ENCODE data around the gene IL1RAPL2. TPM values are rescaled to one million over a fixed set of nuclear protein-coding genes. Genes with fewer than 3 reads are reported as not detected.

Gene IL1RAPL2
- total RNA-seq, 1 donor from 2014 or later, result 1.0 TPM

GRCh38 chrX:104568304-104568915, 2.4 kb downstream of the IL1RAPL2 start:
- no peak overlapping the region for H3K4me3 ChIP-seq (ENCODE audit: low read length in 3 of 3)
- H3K9ac ChIP-seq (ENCODE audit: low read depth in 1 of 3, low read length in 3 of 3), result no peak overlapping the region
- H3K9me3 ChIP-seq (ENCODE audit: control insufficient read depth in 3 of 3, low read length in 3 of 3), result no peaks in the 10 kb centered on the region
- H3K4me1 ChIP-seq (ENCODE audit: control insufficient read depth in 3 of 3, insufficient read depth in 3 of 3, low read length in 3 of 3), result no peaks in the 10 kb centered on the region
- peaks cover 5 to 37% (median 21%) of the 10 kb centered on the region in 3 donors for H3K27me3 ChIP-seq (ENCODE audit: control insufficient read depth in 3 of 3, insufficient read depth in 3 of 3, low read length in 3 of 3)
- no peaks in the 10 kb centered on the region for H3K36me3 ChIP-seq (ENCODE audit: control insufficient read depth in 3 of 3, insufficient read depth in 3 of 3, low read length in 3 of 3)
- no peak overlapping the region for H3K27ac ChIP-seq (ENCODE audit: low read depth, low read length)

DNA sequence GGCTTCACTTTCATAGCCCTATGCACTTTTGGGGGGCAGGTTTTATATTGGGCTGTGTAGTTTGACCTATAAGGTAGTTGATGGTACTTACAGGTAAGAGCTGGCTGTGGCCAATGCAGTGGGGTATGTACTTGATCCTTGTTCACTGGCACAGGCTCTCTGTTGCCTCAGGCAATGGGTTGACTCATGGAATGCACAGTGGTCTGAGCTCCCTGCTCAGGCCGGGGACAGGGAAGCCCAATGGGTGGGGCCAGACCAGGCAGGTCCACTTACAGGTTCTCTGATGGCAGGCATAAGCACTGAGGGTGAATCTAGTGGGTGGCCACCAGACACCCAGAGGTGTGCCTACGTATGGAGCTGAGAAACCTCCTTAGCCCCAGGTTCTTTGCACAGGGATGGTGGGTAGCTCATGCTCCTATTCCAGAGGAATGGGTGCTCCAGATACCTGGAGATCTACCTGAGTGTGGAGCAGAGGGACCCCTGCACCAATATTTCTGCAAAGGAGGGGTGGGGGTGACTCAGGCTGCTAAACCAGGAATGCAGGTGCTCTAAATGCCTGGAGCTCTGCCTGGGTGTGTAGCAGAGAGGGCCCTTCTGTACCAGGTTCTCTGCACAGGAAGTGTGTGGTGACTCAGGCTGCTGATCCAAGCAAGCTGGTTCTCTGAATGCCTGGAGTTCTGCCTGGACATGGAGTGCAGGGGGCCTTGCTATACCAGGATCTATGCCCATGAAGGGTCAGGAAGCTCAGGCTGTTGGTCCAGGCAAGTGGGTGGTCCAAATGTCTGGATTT, 52.3 kb downstream of the IL1RAPL2 start:
- H3K27ac ChIP-seq (ENCODE audit: low read depth, low read length), result no peak overlapping the region
- H3K4me3 ChIP-seq (ENCODE audit: low read length in 3 of 3), result no peak overlapping the region
- H3K9ac ChIP-seq (ENCODE audit: low read depth in 1 of 3, low read length in 3 of 3), result no peak overlapping the region
- H3K4me1 ChIP-seq (ENCODE audit: control insufficient read depth in 3 of 3, insufficient read depth in 3 of 3, low read length in 3 of 3), result no peaks in the 10 kb centered on the region
- H3K36me3 ChIP-seq (ENCODE audit: control insufficient read depth in 3 of 3, insufficient read depth in 3 of 3, low read length in 3 of 3), result no peaks in the 10 kb centered on the region
- no peaks in the 10 kb centered on the region for H3K9me3 ChIP-seq (ENCODE audit: control insufficient read depth in 3 of 3, low read length in 3 of 3)
- no peaks in the 10 kb centered on the region for H3K27me3 ChIP-seq (ENCODE audit: control insufficient read depth in 3 of 3, insufficient read depth in 3 of 3, low read length in 3 of 3)

- Histone ChIP-seq H3K4me1 (ENCODE audit: control insufficient read depth in 3 of 3, insufficient read depth in 3 of 3, low read length in 3 of 3) (no peaks in the 10 kb centered on the region), H3K27ac (ENCODE audit: low read depth, low read length) (no peak overlapping the region), H3K4me3 (ENCODE audit: low read length in 3 of 3) (no peak overlapping the region), H3K27me3 (ENCODE audit: control insufficient read depth in 3 of 3, insufficient read depth in 3 of 3, low read length in 3 of 3) (no peaks in the 10 kb centered on the region), H3K9ac (ENCODE audit: low read depth in 1 of 3, low read length in 3 of 3) (no peak overlapping the region), H3K9me3 (ENCODE audit: control insufficient read depth in 3 of 3, low read length in 3 of 3) (no peaks in the 10 kb centered on the region), H3K36me3 (ENCODE audit: control insufficient read depth in 3 of 3, insufficient read depth in 3 of 3, low read length in 3 of 3) (no peaks in the 10 kb centered on the region)
These were observed 55.8 kb downstream of the IL1RAPL2 start for GRCh38 chrX:104621781-104622180.

GRCh38 chrX:104641176-104641575, 75.2 kb downstream of the IL1RAPL2 start:
- no peaks in the 10 kb centered on the region for H3K4me1 ChIP-seq (ENCODE audit: control insufficient read depth in 3 of 3, insufficient read depth in 3 of 3, low read length in 3 of 3)
- H3K36me3 ChIP-seq (ENCODE audit: control insufficient read depth in 3 of 3, insufficient read depth in 3 of 3, low read length in 3 of 3), result no peaks in the 10 kb centered on the region
- H3K9ac ChIP-seq (ENCODE audit: low read depth in 1 of 3, low read length in 3 of 3), result no peak overlapping the region
- H3K27me3 ChIP-seq (ENCODE audit: control insufficient read depth in 3 of 3, insufficient read depth in 3 of 3, low read length in 3 of 3), result no peaks in the 10 kb centered on the region
- H3K27ac ChIP-seq (ENCODE audit: low read depth, low read length), result no peak overlapping the region
- no peak overlapping the region for H3K4me3 ChIP-seq (ENCODE audit: low read length in 3 of 3)
- no peaks in the 10 kb centered on the region for H3K9me3 ChIP-seq (ENCODE audit: control insufficient read depth in 3 of 3, low read length in 3 of 3)

DNA sequence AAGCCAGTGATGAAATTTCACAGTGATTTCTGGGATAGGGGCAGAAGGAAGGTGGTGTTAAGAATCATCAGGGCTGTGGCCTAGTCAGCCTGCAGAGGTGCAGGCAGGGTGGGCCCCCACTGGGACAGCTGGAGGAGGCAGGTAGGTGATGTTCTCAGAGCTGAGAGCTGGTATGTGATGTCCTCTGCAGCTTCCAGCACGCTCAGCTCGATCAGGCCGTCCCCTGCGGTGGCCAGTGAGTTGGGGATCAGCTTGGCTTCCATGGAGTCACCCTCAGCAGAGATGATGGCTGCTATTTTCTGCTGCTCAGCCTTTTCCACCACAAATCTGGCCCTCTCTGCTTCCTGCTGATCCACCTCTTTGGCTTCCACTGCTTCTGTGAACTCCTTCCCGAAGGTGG, 81.1 kb downstream of the IL1RAPL2 start:
- Histone ChIP-seq H3K27ac (ENCODE audit: low read depth, low read length) (no peak overlapping the region), H3K9me3 (ENCODE audit: control insufficient read depth in 3 of 3, low read length in 3 of 3) (no peaks in the 10 kb centered on the region), H3K4me1 (ENCODE audit: control insufficient read depth in 3 of 3, insufficient read depth in 3 of 3, low read length in 3 of 3) (no peaks in the 10 kb centered on the region), H3K9ac (ENCODE audit: low read depth in 1 of 3, low read length in 3 of 3) (no peak overlapping the region), H3K36me3 (ENCODE audit: control insufficient read depth in 3 of 3, insufficient read depth in 3 of 3, low read length in 3 of 3) (no peaks in the 10 kb centered on the region), H3K4me3 (ENCODE audit: low read length in 3 of 3) (no peak overlapping the region), H3K27me3 (ENCODE audit: control insufficient read depth in 3 of 3, insufficient read depth in 3 of 3, low read length in 3 of 3) (no peaks in the 10 kb centered on the region)

DNA sequence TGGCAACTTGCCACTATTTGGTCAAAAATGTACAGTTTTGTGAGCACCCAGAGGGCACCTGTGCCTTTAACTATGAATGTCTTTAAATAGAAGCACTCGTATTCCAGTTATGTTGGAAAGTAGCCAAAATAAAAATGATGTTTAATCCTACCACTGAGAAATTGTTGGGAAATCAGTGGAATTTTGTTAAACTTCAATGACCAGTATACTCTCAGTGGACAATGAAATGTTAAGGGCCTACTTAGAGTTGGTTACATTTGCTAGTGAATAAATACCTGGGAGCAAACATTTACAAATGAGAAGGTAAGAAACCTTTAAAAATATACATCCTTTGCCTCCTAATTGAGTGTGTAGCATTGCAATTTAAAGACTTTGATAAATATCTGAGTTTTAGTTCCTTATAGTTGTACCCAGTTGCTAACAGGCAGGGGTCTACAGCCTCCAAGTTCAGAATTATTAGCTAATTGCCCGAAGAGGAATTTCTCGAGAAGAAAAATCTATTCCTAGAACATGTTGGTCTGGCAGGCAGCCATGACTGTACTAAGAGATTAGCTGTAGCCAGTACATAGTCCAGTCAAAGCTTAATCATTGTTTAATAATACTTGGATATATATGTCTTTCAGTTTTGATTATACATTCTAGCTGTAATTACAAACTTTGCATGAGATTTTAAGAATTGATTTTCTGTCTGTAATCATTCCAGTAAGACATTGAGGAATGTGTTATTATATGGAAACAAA, 93.2 kb downstream of the IL1RAPL2 start:
- Histone ChIP-seq H3K4me1 (ENCODE audit: control insufficient read depth in 3 of 3, insufficient read depth in 3 of 3, low read length in 3 of 3) (no peaks in the 10 kb centered on the region), H3K9me3 (ENCODE audit: control insufficient read depth in 3 of 3, low read length in 3 of 3) (no peaks in the 10 kb centered on the region), H3K27ac (ENCODE audit: low read depth, low read length) (no peak overlapping the region), H3K9ac (ENCODE audit: low read depth in 1 of 3, low read length in 3 of 3) (no peak overlapping the region), H3K4me3 (ENCODE audit: low read length in 3 of 3) (no peak overlapping the region), H3K36me3 (ENCODE audit: control insufficient read depth in 3 of 3, insufficient read depth in 3 of 3, low read length in 3 of 3) (no peaks in the 10 kb centered on the region), H3K27me3 (ENCODE audit: control insufficient read depth in 3 of 3, insufficient read depth in 3 of 3, low read length in 3 of 3) (no peaks in the 10 kb centered on the region)

- no peaks in the 10 kb centered on the region for H3K27me3 ChIP-seq (ENCODE audit: control insufficient read depth in 3 of 3, insufficient read depth in 3 of 3, low read length in 3 of 3)
- H3K4me1 ChIP-seq (ENCODE audit: control insufficient read depth in 3 of 3, insufficient read depth in 3 of 3, low read length in 3 of 3), result no peaks in the 10 kb centered on the region
- H3K36me3 ChIP-seq (ENCODE audit: control insufficient read depth in 3 of 3, insufficient read depth in 3 of 3, low read length in 3 of 3), result no peaks in the 10 kb centered on the region
- H3K4me3 ChIP-seq (ENCODE audit: low read length in 3 of 3), result no peak overlapping the region
- H3K27ac ChIP-seq (ENCODE audit: low read depth, low read length), result no peak overlapping the region
- H3K9ac ChIP-seq (ENCODE audit: low read depth in 1 of 3, low read length in 3 of 3), result no peak overlapping the region
- no peaks in the 10 kb centered on the region for H3K9me3 ChIP-seq (ENCODE audit: control insufficient read depth in 3 of 3, low read length in 3 of 3)
These were observed 94.1 kb downstream of the IL1RAPL2 start for GRCh38 chrX:104660092-104660491.

DNA sequence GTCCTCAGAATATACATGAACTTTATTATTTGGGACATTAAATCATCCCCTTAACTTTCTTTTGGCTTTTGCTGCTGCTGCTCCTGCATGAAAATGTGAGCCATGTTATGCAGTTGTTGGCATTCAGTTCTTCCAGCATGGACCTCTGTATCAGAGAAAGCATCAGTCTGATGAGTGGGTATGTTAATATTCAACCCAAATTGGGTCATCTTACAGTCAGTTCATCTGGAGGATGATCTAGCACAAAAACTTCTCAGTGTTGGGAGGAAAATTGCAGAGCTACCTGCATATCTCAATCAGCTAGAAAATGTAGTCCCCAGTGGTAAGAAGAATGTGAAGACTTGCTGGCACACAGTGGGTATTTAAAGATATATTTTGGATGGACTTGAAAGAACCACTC, 96.7 kb downstream of the IL1RAPL2 start:
- Histone ChIP-seq H3K4me3 (ENCODE audit: low read length in 3 of 3) (no peak overlapping the region), H3K27ac (ENCODE audit: low read depth, low read length) (no peak overlapping the region), H3K27me3 (ENCODE audit: control insufficient read depth in 3 of 3, insufficient read depth in 3 of 3, low read length in 3 of 3) (no peaks in the 10 kb centered on the region), H3K36me3 (ENCODE audit: control insufficient read depth in 3 of 3, insufficient read depth in 3 of 3, low read length in 3 of 3) (no peaks in the 10 kb centered on the region), H3K4me1 (ENCODE audit: control insufficient read depth in 3 of 3, insufficient read depth in 3 of 3, low read length in 3 of 3) (no peaks in the 10 kb centered on the region), H3K9me3 (ENCODE audit: control insufficient read depth in 3 of 3, low read length in 3 of 3) (no peaks in the 10 kb centered on the region), H3K9ac (ENCODE audit: low read depth in 1 of 3, low read length in 3 of 3) (no peak overlapping the region)

GRCh38 chrX:104665691-104666090, 99.7 kb downstream of the IL1RAPL2 start:
- H3K4me3 ChIP-seq (ENCODE audit: low read length in 3 of 3), result no peak overlapping the region
- no peak overlapping the region for H3K27ac ChIP-seq (ENCODE audit: low read depth, low read length)
- H3K9ac ChIP-seq (ENCODE audit: low read depth in 1 of 3, low read length in 3 of 3), result no peak overlapping the region
- H3K4me1 ChIP-seq (ENCODE audit: control insufficient read depth in 3 of 3, insufficient read depth in 3 of 3, low read length in 3 of 3), result no peaks in the 10 kb centered on the region
- H3K9me3 ChIP-seq (ENCODE audit: control insufficient read depth in 3 of 3, low read length in 3 of 3), result no peaks in the 10 kb centered on the region
- H3K36me3 ChIP-seq (ENCODE audit: control insufficient read depth in 3 of 3, insufficient read depth in 3 of 3, low read length in 3 of 3), result no peaks in the 10 kb centered on the region
- no peaks in the 10 kb centered on the region for H3K27me3 ChIP-seq (ENCODE audit: control insufficient read depth in 3 of 3, insufficient read depth in 3 of 3, low read length in 3 of 3)

DNA sequence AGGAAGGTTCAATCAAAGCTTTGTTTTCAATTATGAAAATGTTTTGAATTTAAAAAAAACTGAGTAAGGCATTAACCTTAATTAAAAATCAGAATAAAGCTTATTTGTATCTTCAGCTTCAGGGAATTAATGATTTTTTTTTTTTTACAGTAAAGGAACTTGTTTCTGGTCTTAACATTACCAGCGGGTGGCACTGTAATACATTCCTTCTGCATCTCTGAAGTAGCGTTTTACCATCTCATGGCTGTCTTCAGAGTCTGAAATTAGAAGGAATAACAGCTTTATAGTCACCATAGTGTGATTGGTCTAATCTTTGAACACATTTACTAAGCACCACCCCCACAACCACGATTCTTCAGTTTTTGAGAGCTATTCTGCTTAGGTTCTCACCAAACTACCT, 102.6 kb downstream of the IL1RAPL2 start:
- H3K27ac ChIP-seq (ENCODE audit: low read depth, low read length), result no peak overlapping the region
- peaks cover 0 to 4% (median 0%) of the 10 kb centered on the region in 3 donors for H3K9me3 ChIP-seq (ENCODE audit: control insufficient read depth in 3 of 3, low read length in 3 of 3)
- H3K4me3 ChIP-seq (ENCODE audit: low read length in 3 of 3), result no peak overlapping the region
- H3K36me3 ChIP-seq (ENCODE audit: control insufficient read depth in 3 of 3, insufficient read depth in 3 of 3, low read length in 3 of 3), result no peaks in the 10 kb centered on the region
- H3K4me1 ChIP-seq (ENCODE audit: control insufficient read depth in 3 of 3, insufficient read depth in 3 of 3, low read length in 3 of 3), result no peaks in the 10 kb centered on the region
- no peaks in the 10 kb centered on the region for H3K27me3 ChIP-seq (ENCODE audit: control insufficient read depth in 3 of 3, insufficient read depth in 3 of 3, low read length in 3 of 3)
- no peak overlapping the region for H3K9ac ChIP-seq (ENCODE audit: low read depth in 1 of 3, low read length in 3 of 3)

Data from skeletal muscle tissue (tissue), 4 donors.